GM12892 (cell line): ENCODE measurements around the gene ARID3C.

Source experiments
- DNase-seq: peaks from one replicate; pipeline ENCODE4 v3.0.0; 2011; ENCODE audit not compliant: insufficient read length
- FAIRE-seq: peaks from 2 replicates; lab custom pipeline; 2011; peaks lifted over from hg19 to GRCh38; lab: Jason Lieb, UNC
- POLR2A ChIP-seq: IDR thresholded peaks from 2 replicates; pipeline ENCODE4 v1.6.1; 2011; ENCODE audit warnings: low read depth, low read length, control low read depth
- POLR2AphosphoS5 ChIP-seq: IDR thresholded peaks from 2 replicates; pipeline ENCODE4 v1.6.1; 2011; ENCODE audit warnings: low read depth, low read length, control low read depth
- TAF1 ChIP-seq: IDR thresholded peaks from 2 replicates; pipeline ENCODE4 v1.6.1; 2011; ENCODE audit warnings: low read depth, mild to moderate bottlenecking, control low read depth, low read length, borderline replicate concordance

ARID3C gene

GRCh38 chr9:34594177-34594576 is 34.7 kb downstream of the ARID3C start:
- DNase-seq (no peak), FAIRE-seq (no peak)
- TF ChIP-seq TAF1, result no peak
- no peak for TF ChIP-seq POLR2A
- no peak for TF ChIP-seq POLR2AphosphoS5

GRCh38 chr9:34592895-34593601 is 35.8 kb downstream of the ARID3C start:
- TF ChIP-seq TAF1, result no peak
- TF ChIP-seq POLR2A, result no peak
- TF ChIP-seq POLR2AphosphoS5, result no peak
- FAIRE-seq, result no peak
- DNase-seq, result no peak

GRCh38 chr9:34591917-34592866 is 36.7 kb downstream of the ARID3C start:
- TF ChIP-seq TAF1 (no peak), POLR2AphosphoS5 (no peak), POLR2A (no peak)
- no peak for FAIRE-seq
- no peak for DNase-seq

- TF ChIP-seq POLR2A, result no peak
- TF ChIP-seq POLR2AphosphoS5, result no peak
- TF ChIP-seq TAF1, result no peak
- peak; percentile 88 for FAIRE-seq
- DNase-seq, result peak; percentile 95
Observed at GRCh38 chr9:34591248-34591916, 37.5 kb downstream of the ARID3C start.

GRCh38 chr9:34590381-34591247 is 38.3 kb downstream of the ARID3C start:
- no peak for DNase-seq
- TF ChIP-seq TAF1 (no peak), POLR2AphosphoS5 (no peak)
- no peak for FAIRE-seq

GRCh38 chr9:34589636-34590380 is 39.1 kb downstream of the ARID3C start, which contains the start of gene CNTFR:
Gene CNTFR (minus strand): TSS chr9:34589724. CDS start chr9:34568981, 20,743 bp downstream.
- no peak for DNase-seq

GRCh38 chr9:34588671-34589635 is 39.9 kb downstream of the ARID3C start:
- no peak for DNase-seq
- FAIRE-seq, result no peak
- TF ChIP-seq POLR2AphosphoS5, result no peak
- no peak for TF ChIP-seq POLR2A
- TF ChIP-seq TAF1, result no peak

More at GRCh38 chr9:34589636-34590380, 39.1 kb downstream of the ARID3C start, which contains the start of gene CNTFR:
- FAIRE-seq, result no peak
- TF ChIP-seq POLR2AphosphoS5 (no peak), POLR2A (no peak), TAF1 (no peak)

GRCh38 chr9:34587271-34587670 is 41.6 kb downstream of the ARID3C start:
- DNase-seq (no peak), FAIRE-seq (no peak)

GRCh38 chr9:34585946-34586669 is 42.8 kb downstream of the ARID3C start:
- DNase-seq (no peak), FAIRE-seq (no peak)
- TF ChIP-seq POLR2AphosphoS5, result no peak
- TF ChIP-seq TAF1, result no peak
- no peak for TF ChIP-seq POLR2A

More at GRCh38 chr9:34587271-34587670, 41.6 kb downstream of the ARID3C start:
- TF ChIP-seq TAF1, result no peak
- no peak for TF ChIP-seq POLR2AphosphoS5
- no peak for TF ChIP-seq POLR2A
